ENCODE data around the gene EPN1.

The EPN1 gene

GRCh38 chr19:55694241-55694655 lies 19.2 kb downstream of the EPN1 start:
- WGBS, 2 experiments: 94% methylated on average over 15 of the region's 15 CpGs
- H3K36me3 ChIP-seq (ENCODE audit: control insufficient read depth, insufficient read depth, low read length): peaks cover 12% of the 10 kb centered on the region

GRCh38 chr19:55694656-55695491 lies 19.8 kb downstream of the EPN1 start:
- peaks cover 12% of the 10 kb centered on the region for H3K36me3 ChIP-seq (ENCODE audit: control insufficient read depth, insufficient read depth, low read length)
- 95 to 96% methylated on average over 32 to 35 of the region's 37 CpGs for WGBS, 2 experiments

More at GRCh38 chr19:55694241-55694655, 19.2 kb downstream of the EPN1 start:
- Histone ChIP-seq H3K27ac (ENCODE audit: insufficient read depth, low read depth, low read length, poor library complexity, severe bottlenecking) (no peak overlapping the region), H3K4me3 (ENCODE audit: insufficient read depth, low read depth, low read length) (no peak overlapping the region), H3K9me3 (ENCODE audit: control insufficient read depth, low read length) (no peaks in the 10 kb centered on the region), H3K4me1 (ENCODE audit: control insufficient read depth, insufficient read depth, low read length) (no peaks in the 10 kb centered on the region), H3K27me3 (ENCODE audit: control insufficient read depth, insufficient read depth, low read length, poor library complexity, severe bottlenecking) (no peaks in the 10 kb centered on the region)

DNA sequence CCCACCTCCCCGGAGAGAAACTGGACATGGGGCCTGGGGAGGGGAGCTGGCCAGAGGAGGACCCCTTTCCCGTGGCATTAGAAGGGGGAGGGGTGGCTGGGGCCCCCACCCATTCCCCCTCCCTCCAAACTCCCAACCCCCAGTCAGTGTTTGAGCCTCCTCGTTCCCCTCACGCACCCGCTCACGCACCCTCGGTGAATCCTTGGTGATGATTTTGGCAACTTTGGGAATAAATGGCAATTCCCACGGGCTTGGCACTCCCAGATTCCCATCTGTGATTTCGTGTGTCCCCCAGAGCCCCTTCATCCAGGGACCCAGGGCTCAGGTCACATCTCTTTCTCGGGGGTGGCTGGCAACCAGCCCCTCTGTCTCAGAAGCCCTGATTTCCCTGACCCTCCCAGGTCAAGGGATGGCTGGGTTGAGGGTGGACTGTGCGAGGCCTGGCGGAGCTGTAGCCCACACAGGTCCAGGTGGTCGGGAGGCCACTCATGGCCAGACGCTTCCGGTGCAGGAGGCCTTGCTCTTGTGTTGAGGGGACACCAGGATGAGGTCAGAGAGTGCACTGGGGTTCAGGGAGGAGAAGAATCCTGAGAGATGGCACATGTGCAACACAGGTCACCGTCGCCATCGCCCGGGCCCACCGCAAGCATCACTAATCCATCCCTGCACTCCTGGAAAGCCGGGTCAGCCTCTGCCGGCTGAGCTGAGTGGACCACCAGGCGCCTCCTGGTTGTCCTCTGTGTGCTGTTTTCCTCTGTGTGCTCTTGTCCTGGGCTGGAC lies 20.7 kb downstream of the EPN1 start:
- WGBS, 2 experiments: 96% methylated on average over 22 to 23 of the region's 23 CpGs
- Histone ChIP-seq H3K4me1 (ENCODE audit: control insufficient read depth, insufficient read depth, low read length) (no peaks in the 10 kb centered on the region), H3K27ac (ENCODE audit: insufficient read depth, low read depth, low read length, poor library complexity, severe bottlenecking) (no peak overlapping the region), H3K4me3 (ENCODE audit: insufficient read depth, low read depth, low read length) (no peak overlapping the region), H3K27me3 (ENCODE audit: control insufficient read depth, insufficient read depth, low read length, poor library complexity, severe bottlenecking) (no peaks in the 10 kb centered on the region), H3K9me3 (ENCODE audit: control insufficient read depth, low read length) (no peaks in the 10 kb centered on the region), H3K36me3 (ENCODE audit: control insufficient read depth, insufficient read depth, low read length) (peaks cover 12% of the 10 kb centered on the region)

More at GRCh38 chr19:55694656-55695491, 19.8 kb downstream of the EPN1 start:
- H3K9me3 ChIP-seq (ENCODE audit: control insufficient read depth, low read length): no peaks in the 10 kb centered on the region
- no peaks in the 10 kb centered on the region for H3K4me1 ChIP-seq (ENCODE audit: control insufficient read depth, insufficient read depth, low read length)
- no peak overlapping the region for H3K27ac ChIP-seq (ENCODE audit: insufficient read depth, low read depth, low read length, poor library complexity, severe bottlenecking)
- no peaks in the 10 kb centered on the region for H3K27me3 ChIP-seq (ENCODE audit: control insufficient read depth, insufficient read depth, low read length, poor library complexity, severe bottlenecking)
- no peak overlapping the region for H3K4me3 ChIP-seq (ENCODE audit: insufficient read depth, low read depth, low read length)

DNA sequence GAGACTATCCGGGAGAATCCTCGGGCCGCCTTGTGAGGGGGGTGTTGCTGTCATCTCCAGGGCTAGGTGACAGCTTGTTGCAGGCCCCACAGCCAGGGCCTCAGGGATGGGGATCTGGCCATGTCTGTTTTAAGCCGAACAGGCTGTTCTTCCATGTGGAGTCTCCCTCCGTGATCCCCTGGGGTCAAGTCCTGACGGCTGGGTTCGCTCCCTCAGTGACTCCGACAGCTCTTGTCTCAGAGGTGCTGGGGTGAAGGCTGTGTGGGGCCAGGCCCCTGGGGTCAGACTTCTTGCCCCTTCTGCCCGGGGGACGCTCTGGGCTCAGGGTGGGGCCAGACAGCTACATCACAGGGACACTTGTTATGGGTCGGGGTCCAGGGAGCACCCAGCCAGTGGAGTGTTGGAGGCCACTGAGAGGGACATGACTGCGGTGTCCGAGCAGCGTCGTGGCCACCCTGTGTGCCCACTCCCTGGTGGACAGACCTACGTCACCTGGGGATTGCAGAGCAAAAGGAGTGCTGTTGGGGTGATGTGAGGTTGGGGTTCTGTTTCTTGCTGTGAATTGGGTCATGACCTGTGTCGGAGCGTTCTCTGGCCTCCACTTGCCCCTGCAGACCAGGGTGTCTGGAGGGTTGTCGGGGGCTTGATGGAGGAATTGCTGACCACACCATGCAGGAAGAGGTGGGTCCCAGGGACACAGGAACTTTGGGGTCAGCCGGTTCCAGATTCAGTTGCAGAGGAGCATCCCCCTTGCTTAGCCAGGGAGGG lies 21.5 kb downstream of the EPN1 start:
- H3K36me3 ChIP-seq (ENCODE audit: control insufficient read depth, insufficient read depth, low read length): peaks cover 12% of the 10 kb centered on the region
- H3K4me3 ChIP-seq (ENCODE audit: insufficient read depth, low read depth, low read length): no peak overlapping the region
- H3K9me3 ChIP-seq (ENCODE audit: control insufficient read depth, low read length): no peaks in the 10 kb centered on the region
- WGBS, 2 experiments: 95 to 97% methylated on average over 20 of the region's 20 CpGs
- H3K4me1 ChIP-seq (ENCODE audit: control insufficient read depth, insufficient read depth, low read length): no peaks in the 10 kb centered on the region
- H3K27ac ChIP-seq (ENCODE audit: insufficient read depth, low read depth, low read length, poor library complexity, severe bottlenecking): no peak overlapping the region
- H3K27me3 ChIP-seq (ENCODE audit: control insufficient read depth, insufficient read depth, low read length, poor library complexity, severe bottlenecking): no peaks in the 10 kb centered on the region

DNA sequence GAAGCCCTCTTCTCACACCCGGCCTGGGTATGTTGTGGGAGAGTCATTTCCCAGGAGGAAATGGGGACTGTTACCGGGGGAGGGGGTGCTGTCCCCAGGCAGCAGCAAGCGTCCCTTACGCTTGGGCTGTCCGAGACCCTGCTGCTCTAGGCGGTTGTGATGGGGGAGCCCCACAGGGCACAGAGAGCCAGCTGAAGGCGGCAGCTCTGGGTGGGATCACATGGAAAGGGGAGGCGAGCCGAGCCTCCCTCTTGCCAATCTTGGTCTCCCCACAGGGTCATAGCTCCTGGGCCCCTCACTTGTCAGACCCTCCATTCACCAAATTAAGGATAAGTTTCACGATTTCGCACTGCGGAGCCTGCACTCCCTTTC lies 22.0 kb downstream of the EPN1 start:
- WGBS, 2 experiments: 95% methylated on average over 12 of the region's 12 CpGs
- no peak overlapping the region for H3K4me3 ChIP-seq (ENCODE audit: insufficient read depth, low read depth, low read length)
- H3K4me1 ChIP-seq (ENCODE audit: control insufficient read depth, insufficient read depth, low read length): no peaks in the 10 kb centered on the region
- no peak overlapping the region for H3K27ac ChIP-seq (ENCODE audit: insufficient read depth, low read depth, low read length, poor library complexity, severe bottlenecking)
- H3K36me3 ChIP-seq (ENCODE audit: control insufficient read depth, insufficient read depth, low read length): peaks cover 12% of the 10 kb centered on the region
- H3K9me3 ChIP-seq (ENCODE audit: control insufficient read depth, low read length): no peaks in the 10 kb centered on the region
- no peaks in the 10 kb centered on the region for H3K27me3 ChIP-seq (ENCODE audit: control insufficient read depth, insufficient read depth, low read length, poor library complexity, severe bottlenecking)

DNA sequence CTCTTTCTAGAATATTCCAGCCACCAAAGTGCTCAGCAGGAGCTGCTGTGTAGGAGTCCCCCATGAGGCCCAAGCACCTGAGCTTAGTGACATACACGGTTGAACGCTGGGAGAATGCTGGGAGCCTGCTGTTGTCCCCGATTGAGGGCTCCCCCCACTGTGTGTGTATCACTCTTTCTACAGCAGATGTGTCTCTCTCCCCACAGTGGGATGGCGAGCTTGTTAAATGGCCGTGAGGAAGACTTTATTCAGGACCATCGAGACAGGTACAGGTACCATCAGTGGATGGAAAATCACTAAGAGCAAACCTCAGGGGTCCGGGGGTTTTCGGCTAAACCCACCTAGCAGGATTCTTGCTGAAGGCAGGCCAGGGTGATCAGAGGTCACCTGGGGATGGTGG lies 22.7 kb downstream of the EPN1 start:
- no peaks in the 10 kb centered on the region for H3K9me3 ChIP-seq (ENCODE audit: control insufficient read depth, low read length)
- H3K4me1 ChIP-seq (ENCODE audit: control insufficient read depth, insufficient read depth, low read length): no peaks in the 10 kb centered on the region
- H3K27me3 ChIP-seq (ENCODE audit: control insufficient read depth, insufficient read depth, low read length, poor library complexity, severe bottlenecking): no peaks in the 10 kb centered on the region
- H3K36me3 ChIP-seq (ENCODE audit: control insufficient read depth, insufficient read depth, low read length): peaks cover 12% of the 10 kb centered on the region
- H3K4me3 ChIP-seq (ENCODE audit: insufficient read depth, low read depth, low read length): no peak overlapping the region
- no peak overlapping the region for H3K27ac ChIP-seq (ENCODE audit: insufficient read depth, low read depth, low read length, poor library complexity, severe bottlenecking)
- 93 to 95% methylated on average over 8 of the region's 8 CpGs for WGBS, 2 experiments

GRCh38 chr19:55698256-55698655 lies 23.2 kb downstream of the EPN1 start:
- Histone ChIP-seq H3K36me3 (ENCODE audit: control insufficient read depth, insufficient read depth, low read length) (peaks cover 12% of the 10 kb centered on the region), H3K4me1 (ENCODE audit: control insufficient read depth, insufficient read depth, low read length) (no peaks in the 10 kb centered on the region), H3K9me3 (ENCODE audit: control insufficient read depth, low read length) (no peaks in the 10 kb centered on the region), H3K27me3 (ENCODE audit: control insufficient read depth, insufficient read depth, low read length, poor library complexity, severe bottlenecking) (no peaks in the 10 kb centered on the region), H3K4me3 (ENCODE audit: insufficient read depth, low read depth, low read length) (no peak overlapping the region), H3K27ac (ENCODE audit: insufficient read depth, low read depth, low read length, poor library complexity, severe bottlenecking) (no peak overlapping the region)
- WGBS, 2 experiments: 93 to 95% methylated on average over 17 of the region's 17 CpGs

GRCh38 chr19:55699221-55699620 lies 24.2 kb downstream of the EPN1 start:
- H3K36me3 ChIP-seq (ENCODE audit: control insufficient read depth, insufficient read depth, low read length): peaks cover 17% of the 10 kb centered on the region
- WGBS, 2 experiments: 95 to 97% methylated on average over 11 of the region's 11 CpGs

DNA sequence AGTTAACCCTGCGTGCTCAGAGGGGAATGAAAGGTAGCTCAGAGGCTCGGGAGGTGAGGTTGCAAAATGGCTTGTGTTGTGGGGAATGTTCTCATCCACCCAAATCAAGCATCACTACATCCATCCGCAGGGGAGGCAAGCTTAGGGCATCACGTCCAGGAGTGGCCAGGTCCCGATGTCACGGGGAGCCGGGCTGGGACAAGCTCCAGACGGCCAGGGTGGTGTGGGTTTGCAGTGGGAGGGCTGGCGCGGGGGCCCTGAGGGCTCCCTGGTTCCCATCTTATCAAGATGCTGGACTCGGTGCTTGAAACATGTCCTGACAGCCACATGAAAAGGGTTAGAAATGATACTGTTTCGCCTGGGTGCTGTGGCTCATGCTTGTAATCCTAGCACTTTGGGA lies 25.8 kb downstream of the EPN1 start:
- Histone ChIP-seq H3K4me3 (ENCODE audit: insufficient read depth, low read depth, low read length) (no peak overlapping the region), H3K4me1 (ENCODE audit: control insufficient read depth, insufficient read depth, low read length) (no peaks in the 10 kb centered on the region), H3K27me3 (ENCODE audit: control insufficient read depth, insufficient read depth, low read length, poor library complexity, severe bottlenecking) (no peaks in the 10 kb centered on the region), H3K27ac (ENCODE audit: insufficient read depth, low read depth, low read length, poor library complexity, severe bottlenecking) (no peak overlapping the region), H3K9me3 (ENCODE audit: control insufficient read depth, low read length) (no peaks in the 10 kb centered on the region), H3K36me3 (ENCODE audit: control insufficient read depth, insufficient read depth, low read length) (peaks cover 6% of the 10 kb centered on the region)
- WGBS, 2 experiments: 95 to 97% methylated on average over 12 of the region's 12 CpGs

More at GRCh38 chr19:55699221-55699620, 24.2 kb downstream of the EPN1 start:
- Histone ChIP-seq H3K4me1 (ENCODE audit: control insufficient read depth, insufficient read depth, low read length) (no peaks in the 10 kb centered on the region), H3K4me3 (ENCODE audit: insufficient read depth, low read depth, low read length) (no peak overlapping the region), H3K27me3 (ENCODE audit: control insufficient read depth, insufficient read depth, low read length, poor library complexity, severe bottlenecking) (no peaks in the 10 kb centered on the region), H3K27ac (ENCODE audit: insufficient read depth, low read depth, low read length, poor library complexity, severe bottlenecking) (no peak overlapping the region), H3K9me3 (ENCODE audit: control insufficient read depth, low read length) (no peaks in the 10 kb centered on the region)
